Vagina (tissue), 2 donors: ENCODE results near the gene COPS6.

Experiments used
- CTCF ChIP-seq, 3 experiments: fragments of 450-650 bp in 2 of 3; fragments of 200-600 bp in 1 of 3; sonication (generic) in 1 of 3; IDR thresholded peaks; one replicate each; pipeline ENCODE4 v1.5.1; 2017 to 2019; ENCODE audit warnings: antibody characterized with exemption in 3 of 3, mild to moderate bottlenecking in 2 of 3, moderate library complexity in 2 of 3
- POLR2A ChIP-seq, 2 donors: fragments of 450-650 bp; IDR thresholded peaks; one replicate each; pipeline ENCODE4 v1.6.1; 2017; ENCODE audit warnings: antibody characterized with exemption in 2 of 2, mild to moderate bottlenecking in 2 of 2, moderate library complexity in 2 of 2
- POLR2AphosphoS5 ChIP-seq, 2 donors: sonication (generic); formaldehyde crosslinking; IDR thresholded peaks; one replicate each; pipeline ENCODE4 v1.9.0; 2017; ENCODE audit warnings: antibody characterized with exemption in 2 of 2, mild to moderate bottlenecking in 2 of 2, low read depth in 1 of 2; ENCODE audit not compliant: insufficient read depth in 1 of 2

- no peak for TF ChIP-seq CTCF (IDR thresholded peaks at IDR 0.05)
- no peak for TF ChIP-seq POLR2A (IDR thresholded peaks at IDR 0.05)
- peak in 1 of 2 donors; percentile 92 for TF ChIP-seq POLR2AphosphoS5 (IDR thresholded peaks at IDR 0.05; ENCODE audit: insufficient read depth in 1 of 2, low read depth in 1 of 2)
These were observed 11.7 kb downstream of the COPS6 start for GRCh38 chr7:100100420-100101015.
